Lung (tissue), 12 donors: ENCODE results near the gene NAXD. TPM values are rescaled to one million over a fixed set of nuclear protein-coding genes. Genes with fewer than 3 reads are reported as not detected.

ENCODE experiments used
- ATAC-seq: fragments of 200-7000 bp; cut with Tn5 transposase; one replicate; pipeline ENCODE4 v1.9.1; 2020; ENCODE audit warnings: moderate number of reproducible peaks; ENCODE audit not compliant: insufficient read depth, low FRiP score
- DNase-seq, 3 donors: peaks; one replicate each; pipeline ENCODE4 v3.0.0-alpha.2; 2013 to 2017
- H3K27ac ChIP-seq, 2 donors: one replicate each; pipeline ENCODE4 v1.5.1; 2013; ENCODE audit warnings: mild to moderate bottlenecking in 2 of 2, moderate library complexity in 2 of 2, control low read depth in 1 of 2, inconsistent platforms in 1 of 2, low read depth in 1 of 2, low read length in 1 of 2
- H3K27me3 ChIP-seq, 3 donors: one replicate each; pipeline ENCODE4 v1.5.1; 2013; ENCODE audit warnings: low read length in 2 of 3; ENCODE audit not compliant: control insufficient read depth in 3 of 3, insufficient read depth in 3 of 3
- H3K36me3 ChIP-seq, 4 donors: one replicate each; pipeline ENCODE4 v1.5.1; 2013; ENCODE audit warnings: low read length in 4 of 4, mild to moderate bottlenecking in 1 of 4, moderate library complexity in 1 of 4; ENCODE audit not compliant: control insufficient read depth in 4 of 4, insufficient read depth in 4 of 4
- H3K4me1 ChIP-seq, 5 donors: one replicate each; pipeline ENCODE4 v1.5.1; 2013; ENCODE audit warnings: low read length in 5 of 5, mild to moderate bottlenecking in 2 of 5, moderate library complexity in 1 of 5; ENCODE audit not compliant: control insufficient read depth in 5 of 5, insufficient read depth in 5 of 5
- H3K4me3 ChIP-seq: one replicate; pipeline ENCODE4 v1.5.1; 2013; ENCODE audit warnings: mild to moderate bottlenecking, control low read depth, moderate library complexity
- H3K9ac ChIP-seq, 2 donors: one replicate each; pipeline ENCODE4 v1.5.1; 2013; ENCODE audit warnings: low read length in 2 of 2, control low read depth in 1 of 2; ENCODE audit not compliant: insufficient read depth in 1 of 2
- H3K9me3 ChIP-seq, 4 donors: one replicate each; pipeline ENCODE4 v1.5.1; 2013; ENCODE audit warnings: low read length in 3 of 4, mild to moderate bottlenecking in 1 of 4, moderate library complexity in 1 of 4; ENCODE audit not compliant: control insufficient read depth in 4 of 4, insufficient read depth in 3 of 4
- WGBS, 2 donors: extraction: QIAGEN DNeasy Blood & Tissue Kit; methylation state at CpG; one replicate each; pipeline ENCODE4 v1.1.7; 2013; 5-methylcytosine and 5-hydroxymethylcytosine counted together
- polyA plus RNA-seq, 2 donors: library from polyadenylated mRNA; stranded (reverse); fragments of 200-250 nt; gene quantifications; one replicate each; pipeline ENCODE4 v1.2.1, GENCODE V29; 2013
- total RNA-seq, 2 donors: library from RNA; depleted of rRNA in 1 of 2; stranded (reverse); fragments of >200 nt in 1 of 2; gene quantifications; one replicate each; pipeline ENCODE4 v1.2.1, GENCODE V29; 2014 to 2021
- TF ChIP-seq, protein P1 (sequence below): IDR thresholded peaks from 2 replicates; pipeline ENCODE4 v1.5.1; 2012; ENCODE audit warnings: mild to moderate bottlenecking; ENCODE audit errors: control extremely low read depth, extremely low read depth
- donor health status: control.
- donor health status: control.
- donor health status: Bipolar disorder and iron deficiency.
- donor health status: healthy.
- donor health status: DM: yes; HTN: yes; CAD: no.

NAXD gene
- total and polyA plus RNA-seq, 4 donors: 24.1 to 28.9 (median 28.6) TPM

DNA sequence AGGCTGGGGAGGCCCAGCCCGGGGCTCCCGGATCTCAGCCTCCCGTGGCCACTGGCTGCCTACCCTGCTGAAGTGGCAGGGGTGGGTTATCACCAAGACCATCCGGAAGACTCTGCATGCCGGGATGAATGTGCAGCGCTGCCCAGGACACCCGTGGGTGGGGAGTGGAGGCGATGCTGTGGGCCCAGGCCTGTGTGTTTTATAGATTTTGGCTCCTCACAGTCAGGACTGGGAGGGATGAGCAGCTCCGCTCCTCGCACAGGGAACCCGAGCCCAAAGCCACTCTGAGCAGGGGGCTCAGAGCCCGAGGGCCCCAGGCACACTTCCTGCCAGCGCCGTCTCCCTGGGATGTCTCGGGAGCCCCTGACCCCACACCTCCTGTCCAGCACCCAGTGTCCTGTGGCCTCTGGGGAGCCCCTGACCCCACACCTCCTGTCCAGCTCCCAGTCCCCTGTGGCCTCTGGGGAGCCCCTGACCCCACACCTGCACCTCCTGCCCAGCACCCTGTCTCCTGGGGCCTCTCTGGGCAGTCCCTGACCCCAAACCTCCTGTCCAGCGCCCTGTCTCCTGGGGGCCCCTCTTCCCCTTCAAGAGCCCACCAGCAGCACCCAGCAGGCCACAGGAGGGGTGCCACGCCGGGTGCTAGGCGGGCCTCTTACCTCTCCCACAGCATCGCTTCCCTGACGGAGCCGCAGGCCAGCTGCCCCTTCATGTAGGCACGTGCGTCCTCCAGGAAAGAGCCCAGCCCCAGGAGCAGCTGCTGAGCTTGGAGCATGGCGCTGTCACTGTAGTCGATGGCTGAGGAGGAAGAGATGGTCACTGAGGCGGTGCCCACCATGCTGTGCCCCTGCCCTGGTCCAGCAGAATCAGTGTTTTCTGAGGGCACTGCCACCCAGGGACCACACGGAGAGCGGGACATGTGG is 31.4 kb downstream of the NAXD start:
- peaks cover 0 to 16% (median 0%) of the 10 kb centered on the region in 5 donors for H3K4me1 ChIP-seq
- H3K27me3 ChIP-seq: no peaks in the 10 kb centered on the region
- no peak overlapping the region for H3K4me3 ChIP-seq
- TF ChIP-seq, protein P1, sequence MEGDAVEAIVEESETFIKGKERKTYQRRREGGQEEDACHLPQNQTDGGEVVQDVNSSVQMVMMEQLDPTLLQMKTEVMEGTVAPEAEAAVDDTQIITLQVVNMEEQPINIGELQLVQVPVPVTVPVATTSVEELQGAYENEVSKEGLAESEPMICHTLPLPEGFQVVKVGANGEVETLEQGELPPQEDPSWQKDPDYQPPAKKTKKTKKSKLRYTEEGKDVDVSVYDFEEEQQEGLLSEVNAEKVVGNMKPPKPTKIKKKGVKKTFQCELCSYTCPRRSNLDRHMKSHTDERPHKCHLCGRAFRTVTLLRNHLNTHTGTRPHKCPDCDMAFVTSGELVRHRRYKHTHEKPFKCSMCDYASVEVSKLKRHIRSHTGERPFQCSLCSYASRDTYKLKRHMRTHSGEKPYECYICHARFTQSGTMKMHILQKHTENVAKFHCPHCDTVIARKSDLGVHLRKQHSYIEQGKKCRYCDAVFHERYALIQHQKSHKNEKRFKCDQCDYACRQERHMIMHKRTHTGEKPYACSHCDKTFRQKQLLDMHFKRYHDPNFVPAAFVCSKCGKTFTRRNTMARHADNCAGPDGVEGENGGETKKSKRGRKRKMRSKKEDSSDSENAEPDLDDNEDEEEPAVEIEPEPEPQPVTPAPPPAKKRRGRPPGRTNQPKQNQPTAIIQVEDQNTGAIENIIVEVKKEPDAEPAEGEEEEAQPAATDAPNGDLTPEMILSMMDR: no peak
- 93 to 95% methylated on average over 29 of the region's 29 CpGs for WGBS, 2 donors
- no peaks in the 10 kb centered on the region for H3K9me3 ChIP-seq
- H3K9ac ChIP-seq: no peak overlapping the region
- DNase-seq (no peak), ATAC-seq (no peak)
- peaks cover under 1 to 61% (median 21%) of the 10 kb centered on the region in 4 donors for H3K36me3 ChIP-seq
- H3K27ac ChIP-seq: no peak overlapping the region

DNA sequence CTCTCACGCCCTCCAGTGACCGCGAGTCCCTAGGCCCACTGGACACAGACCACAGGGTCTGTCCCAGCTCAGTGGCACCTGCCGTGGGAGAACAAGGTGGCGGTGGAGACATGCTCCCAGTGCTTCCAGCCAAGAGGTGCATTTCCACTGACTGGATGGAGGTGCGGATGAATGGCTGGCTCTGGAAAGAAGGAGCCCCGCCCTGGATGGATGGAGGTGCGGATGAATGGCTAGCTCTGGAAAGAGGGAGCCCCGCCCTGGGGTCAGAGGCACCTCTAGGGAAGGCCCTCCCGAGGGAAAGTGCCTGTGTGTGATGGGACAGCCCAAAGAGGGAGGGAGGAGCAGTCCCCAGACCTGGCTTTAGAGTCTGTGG is 32.0 kb downstream of the NAXD start:
- no peak for ATAC-seq
- Histone ChIP-seq H3K4me1 (peaks cover 0 to 16% (median 0%) of the 10 kb centered on the region in 5 donors), H3K36me3 (peaks cover 0 to 57% (median 21%) of the 10 kb centered on the region in 4 donors), H3K27me3 (no peaks in the 10 kb centered on the region), H3K9ac (no peak overlapping the region), H3K27ac (no peak overlapping the region), H3K4me3 (no peak overlapping the region), H3K9me3 (no peaks in the 10 kb centered on the region)
- TF ChIP-seq, protein P1: no peak
- DNase-seq: no peak
- WGBS, 2 donors: 83 to 92% methylated on average over 10 of the region's 10 CpGs

DNA sequence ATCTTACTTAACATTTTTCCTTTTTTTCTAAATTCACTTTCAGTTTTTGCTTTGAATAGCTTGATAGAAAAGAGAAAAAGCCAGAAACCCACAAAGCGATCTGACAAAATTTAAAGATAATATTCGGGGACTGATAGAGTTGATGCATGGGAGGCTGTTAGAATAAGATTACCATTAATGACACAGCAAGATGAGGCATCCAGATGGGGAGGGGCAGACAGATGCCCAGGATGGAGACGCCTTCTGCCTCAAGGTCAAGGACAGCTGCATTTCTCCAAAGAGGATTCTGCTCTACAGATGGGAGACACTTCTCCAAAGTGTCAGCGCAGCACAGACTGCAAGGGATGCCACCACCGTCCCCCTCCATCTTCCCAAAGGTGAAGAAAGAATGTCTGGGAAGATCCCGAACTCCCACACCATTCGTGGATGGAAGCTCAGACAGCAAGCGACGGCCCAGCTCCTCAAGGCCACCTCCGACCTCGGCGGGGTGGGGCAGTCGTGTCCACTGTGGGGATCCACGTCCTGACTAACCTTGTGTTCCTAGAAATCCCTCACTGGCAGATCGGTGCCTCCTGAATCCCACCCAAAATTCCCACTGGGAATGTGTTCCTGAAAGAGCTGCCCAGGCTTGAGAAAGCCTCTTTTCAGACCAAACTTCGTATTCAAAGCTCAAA is 32.9 kb downstream of the NAXD start:
- Histone ChIP-seq H3K9me3 (no peaks in the 10 kb centered on the region), H3K4me1 (peaks cover 0 to 9% (median 0%) of the 10 kb centered on the region in 5 donors), H3K4me3 (no peak overlapping the region), H3K9ac (no peak overlapping the region), H3K27ac (no peak overlapping the region), H3K36me3 (peaks cover 0 to 51% (median 20%) of the 10 kb centered on the region in 4 donors), H3K27me3 (no peaks in the 10 kb centered on the region)
- ATAC-seq (no peak), DNase-seq (no peak)
- 87 to 89% methylated on average over 16 of the region's 16 CpGs for WGBS, 2 donors
- TF ChIP-seq, protein P1: no peak
